AG09319 (cell line): ENCODE results near the gene EFEMP2.
"Not testable (repeated sequence)": the region's sequence is repeated elsewhere in the genome, so short reads cannot be mapped to it uniquely, and the experiment has no call there.

Source experiments
- DNase-seq: peaks from one replicate; pipeline ENCODE4 v3.0.0-alpha.2; 2010; ENCODE audit warnings: low read depth; ENCODE audit errors: extremely low read depth
- CTCF ChIP-seq: IDR thresholded peaks from 2 replicates; pipeline ENCODE4 v1.5.1; 2011; ENCODE audit warnings: low read depth, mild to moderate bottlenecking, inconsistent platforms, low read length, moderate library complexity

EFEMP2 gene

DNA sequence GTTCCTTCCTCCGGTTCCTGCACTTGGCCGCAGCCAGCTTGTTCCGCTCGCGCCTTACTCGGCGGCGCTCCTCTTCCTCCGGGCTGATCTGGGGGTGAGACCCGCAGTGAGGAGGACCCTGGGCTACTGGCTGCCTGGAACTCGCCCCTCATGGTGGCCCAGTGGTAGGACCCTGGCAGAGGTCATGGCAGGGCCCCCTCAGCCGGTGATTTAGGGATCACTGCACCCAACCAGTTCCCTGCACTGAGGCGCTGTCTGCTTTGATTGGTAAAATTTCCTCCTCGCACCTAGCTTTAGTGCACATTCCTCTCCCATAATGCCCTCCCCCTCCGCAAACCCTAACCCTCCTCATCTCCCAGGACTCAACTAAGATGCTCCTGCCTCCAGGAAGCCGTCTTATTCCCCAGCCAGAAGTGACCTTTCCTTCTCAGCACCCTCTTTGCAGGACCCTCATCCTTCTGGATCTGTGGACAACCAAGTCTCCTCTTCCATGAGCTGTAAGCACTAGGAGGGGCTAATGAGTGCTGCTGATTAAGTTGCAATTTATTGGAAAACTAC, 21.5 kb upstream of the EFEMP2 start:
- TF ChIP-seq CTCF: no peak

DNA sequence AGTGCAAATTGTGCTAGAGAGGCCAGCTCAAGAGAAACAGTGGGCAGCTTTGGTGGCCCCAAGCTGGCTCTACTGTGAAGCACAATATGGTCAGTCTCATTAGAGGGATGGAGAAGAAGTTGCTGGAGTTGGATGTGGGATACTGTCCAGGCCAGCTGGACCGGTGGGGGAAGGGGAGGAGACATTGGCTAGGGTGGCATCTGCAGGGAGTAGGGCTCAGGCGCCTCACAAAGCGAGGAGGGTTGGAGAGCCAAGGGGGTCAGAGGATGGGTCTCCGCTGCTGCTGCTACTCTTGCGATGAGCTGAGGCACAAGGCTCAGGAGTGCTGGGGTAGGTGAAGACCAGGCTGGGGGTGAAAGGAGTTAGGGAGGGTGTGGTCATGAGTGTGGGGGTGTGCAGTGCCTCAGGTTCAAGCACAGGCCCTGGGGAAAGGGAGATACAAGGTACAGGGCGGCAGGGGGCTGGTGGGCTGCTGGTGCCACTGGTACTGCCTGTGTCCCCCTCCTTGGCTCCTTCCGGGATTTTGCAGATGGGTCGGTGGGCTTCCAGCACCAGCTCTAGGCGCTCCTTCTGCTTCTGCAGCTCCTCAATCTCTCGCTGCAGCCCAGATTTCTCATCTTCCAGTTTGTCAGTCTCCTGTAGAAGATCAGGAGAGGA, 20.2 kb upstream of the EFEMP2 start:
- TF ChIP-seq CTCF: no peak
- no peak for DNase-seq

More for the DNA sequence above, 21.5 kb upstream of the EFEMP2 start:
- no peak for DNase-seq

DNA sequence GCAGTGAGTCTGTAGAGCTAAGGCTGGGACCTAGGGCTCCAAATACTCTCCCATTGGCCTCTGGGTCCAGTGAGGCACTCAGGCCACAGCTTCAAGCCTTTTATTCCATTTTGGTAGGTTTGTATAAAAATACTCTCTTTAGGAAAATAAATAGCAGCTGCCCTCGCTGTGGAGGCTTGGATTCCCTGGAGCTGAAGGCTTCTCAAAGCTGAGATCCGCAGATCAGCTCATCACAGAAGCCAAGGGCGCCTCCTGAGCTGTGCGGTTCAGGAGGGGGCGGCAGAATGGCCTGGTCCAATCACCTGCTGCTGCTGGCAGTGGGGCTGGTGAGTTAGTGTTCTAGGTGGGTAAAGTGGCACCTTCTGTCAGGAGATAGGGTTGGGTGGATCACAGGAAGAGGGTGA, 19.5 kb upstream of the EFEMP2 start:
- not testable (repeated sequence) for DNase-seq

DNA sequence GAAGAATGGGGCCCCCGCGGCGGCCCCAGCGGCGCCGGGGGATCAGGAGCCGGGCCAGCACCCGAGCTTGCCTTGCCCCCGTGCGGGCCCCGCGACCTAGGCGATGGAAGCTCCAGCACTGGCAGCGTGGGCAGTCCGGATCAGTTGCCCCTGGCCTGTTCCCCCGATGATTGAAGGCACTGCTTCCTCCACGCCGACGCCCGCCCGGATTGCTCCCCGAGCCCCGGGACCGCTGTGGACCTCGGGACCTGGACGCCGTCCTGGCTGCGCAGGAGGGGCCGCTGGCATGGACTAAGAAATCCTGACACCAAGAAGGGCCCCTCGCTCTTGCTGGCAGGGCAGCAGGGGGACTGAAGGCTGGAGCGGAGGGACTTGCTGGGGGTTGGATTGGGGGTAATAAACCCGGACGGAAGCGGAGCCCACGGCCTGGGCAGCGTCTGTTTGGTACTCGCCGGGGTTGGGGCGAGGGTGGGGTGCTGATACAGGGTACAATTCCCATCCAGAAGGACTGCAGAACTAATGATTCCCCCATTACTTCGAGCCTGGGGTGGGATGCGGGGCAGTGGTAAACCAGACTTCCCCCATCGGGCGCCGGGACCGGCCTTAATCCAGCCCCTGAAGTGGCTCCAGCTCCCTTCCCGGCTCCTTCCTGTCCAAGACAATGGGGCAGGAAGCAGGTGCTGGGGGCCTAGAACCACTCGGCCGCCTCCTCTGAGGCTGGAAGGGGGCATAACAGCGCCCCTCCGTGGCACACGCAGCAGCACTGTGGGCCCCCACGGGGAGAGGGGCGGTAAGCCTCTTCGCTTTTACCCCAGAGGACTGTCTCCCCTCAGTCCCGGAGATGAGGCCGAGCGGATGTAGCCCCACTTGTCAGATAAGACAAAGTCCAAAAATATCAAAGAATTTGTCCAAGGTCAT, 18.9 kb upstream of the EFEMP2 start:
- DNase-seq: no peak
- TF ChIP-seq CTCF: peak; percentile 32

DNA sequence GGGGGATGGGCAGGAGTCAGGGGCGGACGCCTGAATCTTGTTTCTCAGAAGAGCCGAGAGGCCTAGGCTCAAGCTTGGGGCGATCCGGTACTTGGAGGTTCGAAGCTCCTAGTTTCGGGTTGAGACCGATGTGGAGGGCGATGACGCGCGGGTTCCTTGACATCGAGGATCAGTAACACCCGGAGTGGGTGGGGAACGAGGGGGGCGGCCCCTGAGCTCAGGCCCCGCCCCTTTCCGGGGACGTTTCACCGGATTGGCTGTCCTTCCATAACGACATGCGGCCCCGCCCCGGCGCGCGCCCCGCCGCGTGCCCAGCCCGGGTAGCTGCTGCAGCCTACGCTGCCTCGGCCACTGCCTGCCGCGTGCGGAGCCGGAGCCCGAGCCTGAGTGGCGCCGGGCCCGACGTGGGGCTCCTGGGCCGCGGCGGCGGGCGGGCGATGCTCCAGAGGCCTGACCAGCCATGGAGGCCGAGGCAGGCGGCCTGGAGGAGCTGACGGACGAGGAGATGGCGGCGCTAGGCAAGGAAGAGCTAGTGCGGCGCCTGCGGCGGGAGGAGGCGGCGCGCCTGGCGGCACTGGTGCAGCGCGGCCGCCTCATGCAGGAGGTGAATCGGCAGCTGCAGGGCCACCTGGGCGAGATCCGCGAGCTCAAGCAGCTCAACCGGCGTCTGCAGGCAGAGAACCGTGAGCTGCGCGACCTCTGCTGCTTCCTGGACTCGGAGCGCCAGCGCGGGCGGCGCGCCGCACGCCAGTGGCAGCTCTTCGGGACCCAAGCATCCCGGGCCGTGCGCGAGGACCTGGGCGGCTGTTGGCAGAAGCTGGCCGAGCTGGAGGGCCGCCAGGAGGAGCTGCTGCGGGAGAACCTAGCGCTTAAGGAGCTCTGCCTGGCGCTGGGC, 18.0 kb upstream of the EFEMP2 start, which contains the start of gene CCDC85B:
Gene CCDC85B, plus strand, starts transcription at position 350 of the 895 bp plus-strand sequence. Its CDS starts 111 bp downstream, at position 461.
- peak; percentile 93 for DNase-seq
- no peak for TF ChIP-seq CTCF

DNA sequence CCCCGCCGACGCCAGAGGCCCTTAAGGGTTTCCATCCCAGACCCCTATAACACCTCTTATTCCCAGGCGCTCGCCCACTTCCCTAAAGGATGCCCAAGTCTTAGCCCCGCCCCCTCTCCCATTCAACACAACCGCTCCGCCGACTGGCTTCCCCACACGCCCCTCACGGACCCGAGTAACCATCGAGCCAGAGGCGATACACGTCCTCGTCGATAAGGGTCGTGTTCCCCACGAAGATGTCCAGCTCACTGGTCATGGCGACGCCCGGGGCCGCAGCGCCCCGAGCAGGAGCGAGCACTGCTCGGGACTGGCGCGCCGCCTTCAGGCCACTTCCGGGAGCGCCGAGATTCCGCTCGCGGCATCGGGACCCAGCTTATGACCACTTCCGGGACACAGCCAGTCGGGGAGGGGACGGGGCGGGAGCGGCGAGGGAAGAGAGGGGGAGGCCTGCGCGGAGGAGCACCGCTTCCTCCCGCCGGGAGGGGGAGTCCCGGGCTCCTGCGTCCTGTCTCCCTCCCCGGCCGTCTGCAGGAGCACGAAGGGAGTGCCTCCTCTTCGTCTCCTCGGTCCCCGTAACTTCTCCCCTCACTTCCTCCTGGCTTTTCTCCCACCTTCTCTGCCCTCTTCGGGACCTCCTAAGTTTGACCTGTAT, 15.7 kb upstream of the EFEMP2 start, which contains the start of gene FIBP:
Gene FIBP, minus strand, starts transcription at position 309 of the 652 bp plus-strand sequence. Its CDS starts 53 bp downstream, at position 256.
- peak; percentile 94 for DNase-seq
- peak; percentile 73 for TF ChIP-seq CTCF
